OCI-M2 (cell line): ENCODE results near the gene ACP4.
"Not testable (repeated sequence)": the region's sequence is repeated elsewhere in the genome, so short reads cannot be mapped to it uniquely, and the experiment has no call there.

Experiments used
- DNase-seq: peaks from one replicate; lab custom pipeline; 2025; ENCODE audit not compliant: unreplicated experiment; lab: John Stamatoyannopoulos, UW

Gene ACP4

DNA sequence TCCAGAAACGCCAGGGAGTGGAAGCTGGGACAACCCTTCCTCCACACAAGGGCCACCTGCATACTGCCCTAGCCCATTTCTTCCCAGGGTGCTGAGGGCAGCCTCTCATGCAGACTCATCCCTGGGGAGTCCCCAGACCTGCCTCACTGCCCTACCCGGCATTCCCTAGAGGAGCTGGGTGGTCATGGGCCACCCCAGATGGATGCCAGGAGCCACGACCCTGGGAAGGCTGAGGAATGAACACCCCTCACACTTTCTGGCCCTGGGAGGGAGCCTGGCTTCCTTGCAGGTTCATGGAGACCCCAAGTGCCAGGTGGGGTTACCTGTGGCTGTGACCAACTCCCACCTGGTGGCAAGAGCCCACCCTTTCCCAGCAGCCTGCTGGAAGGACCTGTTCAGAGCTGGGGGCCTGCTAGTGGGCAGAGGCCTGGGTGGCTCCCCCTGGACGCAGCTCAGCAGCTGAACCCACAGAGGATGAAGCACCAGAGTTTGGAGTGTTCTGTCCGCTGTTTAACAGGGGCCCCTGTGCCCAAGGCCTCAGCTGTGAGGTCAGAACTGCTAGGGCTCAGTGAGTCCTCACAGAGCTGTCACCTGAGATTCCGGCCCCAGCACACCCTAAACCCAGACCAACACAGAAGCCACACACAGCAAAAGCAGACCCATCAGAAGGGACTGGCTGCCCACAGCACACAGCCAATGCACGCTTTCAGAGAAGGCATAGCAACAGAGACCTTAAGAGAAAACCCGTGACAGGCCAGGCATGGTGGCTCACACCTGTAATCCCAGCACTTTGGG lies 6.6 kb downstream of the ACP4 start:
- DNase-seq = no peak

GRCh38 chr19:50797429-50797780 lies 7.2 kb downstream of the ACP4 start:
- DNase-seq = no peak

- DNase-seq = no peak
Observed at GRCh38 chr19:50797781-50798658, 7.8 kb downstream of the ACP4 start.

DNA sequence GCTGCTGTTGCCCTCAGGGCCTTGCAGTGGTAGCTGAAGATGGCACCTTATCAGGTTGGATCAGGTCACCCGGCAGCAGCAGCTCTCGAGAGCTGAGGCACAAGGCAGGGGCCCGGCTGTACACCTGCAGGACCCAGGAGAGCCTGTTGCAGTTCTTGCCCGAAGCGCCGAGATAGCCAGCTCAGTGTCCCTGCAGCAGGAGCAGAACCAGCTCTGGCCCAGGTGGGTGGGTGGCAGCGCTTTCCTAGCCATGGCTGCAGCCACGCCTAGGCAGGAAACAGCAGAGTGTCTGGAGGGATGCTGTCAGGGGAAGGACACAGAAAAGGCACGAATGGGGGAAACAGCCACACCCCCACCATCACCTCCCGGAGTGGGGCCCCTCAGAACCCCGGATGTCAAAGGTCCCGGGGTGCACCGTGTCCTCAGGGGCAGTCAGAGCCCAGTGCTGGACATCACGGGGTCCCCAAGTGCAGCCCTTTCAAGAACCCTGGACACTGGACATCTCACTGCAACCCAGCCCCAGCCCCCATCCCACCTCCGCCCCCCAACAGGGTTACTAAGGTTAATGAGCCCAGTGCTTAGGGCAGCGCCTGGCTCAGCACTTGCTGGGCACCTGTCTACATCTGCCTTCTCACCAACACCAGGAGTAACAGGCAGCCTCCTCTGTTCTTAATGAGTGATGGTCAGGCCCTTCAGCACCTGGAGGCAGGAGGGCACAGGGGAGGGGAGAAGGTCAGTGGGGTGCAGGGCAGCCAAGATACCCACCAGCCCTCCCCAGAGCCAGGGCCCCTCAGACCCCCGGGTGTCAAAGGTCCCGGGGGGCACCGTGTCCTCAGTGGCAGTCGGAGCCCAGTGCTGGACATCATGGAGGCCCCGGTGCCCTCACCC lies 8.7 kb downstream of the ACP4 start:
- no peak for DNase-seq

- DNase-seq = no peak
Observed at GRCh38 chr19:50799547-50799851, 9.3 kb downstream of the ACP4 start.

GRCh38 chr19:50801107-50801506 lies 10.9 kb downstream of the ACP4 start:
- DNase-seq = no peak

DNA sequence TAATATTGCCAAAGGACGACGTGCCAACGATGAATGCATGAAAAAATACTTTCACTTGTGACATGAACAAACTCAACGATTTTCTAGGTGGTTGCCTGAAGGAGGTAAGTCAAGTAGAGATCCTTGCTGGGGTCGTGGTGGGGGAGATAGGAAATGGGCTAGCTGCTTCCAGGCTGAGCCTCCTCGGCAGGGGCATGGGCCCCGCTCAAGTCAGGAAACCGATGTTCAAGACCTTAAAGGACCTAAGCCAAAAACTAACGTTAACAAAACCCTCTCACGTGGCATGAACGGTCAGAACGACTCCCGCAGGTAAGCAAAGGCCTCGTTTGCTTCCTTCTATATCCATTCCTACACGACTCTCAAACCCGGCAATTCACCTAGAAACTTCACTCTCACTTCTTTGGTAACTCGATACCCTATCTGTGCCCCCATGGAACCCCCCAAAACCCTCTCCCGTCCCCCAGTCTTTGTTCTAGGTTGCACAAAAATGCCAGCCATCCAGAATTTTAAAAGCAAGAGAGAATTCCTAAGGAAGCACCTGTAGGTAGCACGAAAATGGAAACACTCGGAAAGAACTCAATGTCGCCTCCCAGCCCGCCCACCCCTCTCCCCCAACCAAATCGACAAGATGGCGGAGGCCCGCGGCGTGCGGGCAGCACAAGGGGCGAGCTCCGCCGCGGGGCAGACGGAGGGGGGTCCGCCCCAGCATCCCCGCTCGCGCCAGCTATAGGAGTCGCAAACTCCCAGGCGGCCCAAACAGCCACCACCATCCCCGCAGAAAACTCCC lies 13.6 kb downstream of the ACP4 start:
- DNase-seq = no peak

DNA sequence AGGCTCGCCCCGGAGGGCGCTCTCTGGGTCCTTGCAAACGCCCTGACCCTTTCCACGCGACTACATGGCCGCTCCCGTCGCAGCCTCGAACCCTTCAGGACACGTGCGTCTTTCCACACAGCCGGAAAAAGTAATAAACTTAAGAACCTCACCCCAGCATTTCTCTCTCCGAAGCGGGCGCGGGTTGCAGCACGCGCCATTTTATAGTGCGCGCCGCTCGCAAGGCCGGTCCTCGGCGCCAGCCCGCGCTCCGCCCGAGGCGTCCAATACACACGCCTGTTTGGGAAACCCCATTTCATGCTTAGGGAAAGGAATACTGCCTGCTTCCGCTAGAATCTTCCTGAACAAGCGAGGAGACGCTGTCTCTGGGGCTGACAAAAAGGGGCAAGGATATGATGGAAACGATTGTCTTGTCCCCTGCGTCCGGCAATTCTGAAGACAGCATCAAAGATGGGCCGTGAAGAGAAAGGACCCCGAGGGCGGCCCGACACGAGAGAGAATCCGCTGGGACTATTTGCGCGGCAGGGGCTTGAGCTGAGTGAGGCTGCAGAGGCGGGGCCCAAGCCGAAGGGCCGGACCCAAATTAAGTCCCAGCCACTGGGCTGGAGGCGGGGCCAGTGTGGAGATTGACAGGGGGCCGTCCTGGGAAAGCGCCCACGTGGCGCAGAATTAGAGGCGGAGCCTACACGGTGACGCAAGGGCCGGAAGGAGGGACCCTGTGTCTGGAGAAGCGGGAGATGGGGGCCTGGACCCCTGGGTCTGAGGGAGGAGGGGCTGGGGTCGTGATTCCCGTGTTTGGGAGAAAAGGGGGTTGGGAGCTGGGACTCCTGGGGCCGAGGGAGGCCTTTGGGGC lies 14.4 kb downstream of the ACP4 start:
- DNase-seq = peak; percentile 87

- DNase-seq = no peak
Observed at GRCh38 chr19:50808856-50809255, 18.6 kb downstream of the ACP4 start.

GRCh38 chr19:50811622-50812238 lies 21.5 kb downstream of the ACP4 start:
- DNase-seq = not testable (repeated sequence)

GRCh38 chr19:50812474-50812873 lies 22.3 kb downstream of the ACP4 start:
- no peak for DNase-seq

GRCh38 chr19:50814883-50815282 lies 24.7 kb downstream of the ACP4 start:
- DNase-seq = no peak

DNA sequence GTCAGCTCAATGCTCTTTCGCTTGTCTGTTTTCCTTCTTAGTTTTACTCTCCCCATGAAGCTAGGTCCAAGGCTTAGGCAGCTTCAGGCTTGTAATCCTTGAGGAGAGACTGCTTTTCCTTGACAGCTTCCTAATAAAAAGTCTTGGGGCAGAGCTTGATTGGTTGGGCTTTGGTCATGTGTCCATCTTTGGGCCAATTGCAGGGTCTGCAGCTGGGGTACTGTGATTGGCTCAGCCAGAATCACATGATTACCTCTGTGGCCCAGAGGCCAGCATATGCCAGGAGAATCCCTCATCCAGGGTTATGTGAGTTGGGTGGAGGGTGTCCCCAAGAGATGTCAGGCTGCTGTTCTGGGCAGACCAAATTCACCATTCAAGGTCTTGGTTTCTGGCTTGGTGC lies 25.2 kb downstream of the ACP4 start:
- no peak for DNase-seq

- DNase-seq = no peak
Observed at GRCh38 chr19:50817941-50818858, 28.0 kb downstream of the ACP4 start.

GRCh38 chr19:50818859-50819472 lies 28.8 kb downstream of the ACP4 start:
- no peak for DNase-seq

DNA sequence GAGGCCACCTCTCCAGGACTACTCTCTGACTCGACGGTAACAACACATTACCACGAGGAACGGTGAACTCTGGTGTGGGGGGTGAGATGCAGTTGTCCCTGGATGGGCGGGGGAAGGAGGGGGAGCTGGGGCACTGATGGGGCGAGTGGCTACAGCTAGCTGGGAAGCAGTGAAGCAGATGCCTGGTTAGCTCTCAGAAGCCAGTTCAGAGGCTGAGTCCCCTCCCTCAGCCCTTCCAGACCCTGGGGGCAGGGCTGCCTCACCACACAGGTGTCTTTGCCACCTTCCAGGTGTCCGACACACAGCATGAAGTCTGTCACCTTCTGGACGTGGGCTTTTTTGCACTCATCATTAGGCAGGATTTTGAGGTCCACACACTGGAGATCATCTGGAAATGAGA lies 29.4 kb downstream of the ACP4 start:
- DNase-seq = no peak

- no peak for DNase-seq
Observed at GRCh38 chr19:50820086-50820485, 29.9 kb downstream of the ACP4 start.
